Fibroblast of villous mesenchyme (primary cell): ENCODE measurements around the gene PABPN1L. TPM values are rescaled to one million over a fixed set of nuclear protein-coding genes. Genes with fewer than 3 reads are reported as not detected.

Source experiments
- DNase-seq: peaks from one replicate; pipeline ENCODE4 v3.0.0-alpha.2; 2010; ENCODE audit warnings: low read depth
- H3K4me3 ChIP-seq: 2 replicates; pipeline ENCODE4 v1.5.1; 2011; ENCODE audit warnings: low read depth, mild to moderate bottlenecking, low read length
- total RNA-seq: library from RNA; depleted of rRNA; stranded (reverse); fragments of >200 nt; gene quantifications from 2 replicates; pipeline ENCODE4 v1.2.3, GENCODE V29; 2012
- TF ChIP-seq, protein P1 (sequence below): IDR thresholded peaks from 2 replicates; pipeline ENCODE4 v1.5.1; 2012; ENCODE audit warnings: low read depth, mild to moderate bottlenecking, low read length; ENCODE audit not compliant: insufficient read depth

The PABPN1L gene, protein sequence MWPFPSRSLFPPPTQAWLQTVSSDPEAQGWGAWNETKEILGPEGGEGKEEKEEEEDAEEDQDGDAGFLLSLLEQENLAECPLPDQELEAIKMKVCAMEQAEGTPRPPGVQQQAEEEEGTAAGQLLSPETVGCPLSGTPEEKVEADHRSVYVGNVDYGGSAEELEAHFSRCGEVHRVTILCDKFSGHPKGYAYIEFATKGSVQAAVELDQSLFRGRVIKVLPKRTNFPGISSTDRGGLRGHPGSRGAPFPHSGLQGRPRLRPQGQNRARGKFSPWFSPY
- not detected in 2 replicates for total RNA-seq

DNA sequence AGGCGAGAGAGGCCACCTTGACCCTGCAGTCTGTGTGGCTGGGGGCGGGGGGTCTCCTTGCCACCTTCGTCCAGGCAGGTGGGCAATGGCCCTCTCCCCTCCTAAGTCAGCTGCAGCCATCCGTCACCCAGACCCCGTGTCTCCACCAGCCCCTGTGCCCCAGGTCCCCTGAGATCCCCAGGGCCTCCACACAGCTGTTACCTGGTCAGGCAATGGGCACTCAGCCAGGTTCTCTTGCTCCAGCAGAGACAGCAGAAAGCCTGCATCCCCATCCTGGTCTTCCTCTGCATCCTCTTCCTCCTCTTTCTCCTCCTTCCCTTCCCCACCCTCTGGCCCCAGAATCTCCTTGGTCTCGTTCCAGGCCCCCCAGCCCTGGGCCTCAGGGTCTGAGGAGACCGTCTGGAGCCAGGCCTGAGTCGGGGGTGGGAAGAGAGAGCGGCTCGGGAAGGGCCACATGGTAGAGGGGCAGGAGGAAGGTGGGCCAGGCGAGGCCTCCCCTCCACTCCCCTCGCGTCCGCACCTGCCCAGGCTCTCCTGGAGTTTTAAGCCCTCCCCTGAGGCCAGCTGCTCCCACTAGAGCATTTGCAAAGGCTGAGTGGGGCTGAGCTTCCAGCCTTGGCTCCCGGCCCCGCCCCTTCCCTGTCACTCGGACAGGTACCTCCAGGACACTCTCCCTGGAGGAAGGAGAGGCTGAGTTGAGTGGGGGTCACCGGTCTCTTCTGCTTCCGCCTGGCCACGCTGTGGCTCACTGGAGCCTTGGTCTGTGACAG, at the start of gene PABPN1L:
TSS of gene PABPN1L (minus strand) at position 510 of the 770 bp plus-strand sequence. CDS start at position 456, 54 bp downstream.
- DNase-seq, result no peak
- H3K4me3 ChIP-seq, result no peak within 1 kb of the TSS
- TF ChIP-seq, protein P1, sequence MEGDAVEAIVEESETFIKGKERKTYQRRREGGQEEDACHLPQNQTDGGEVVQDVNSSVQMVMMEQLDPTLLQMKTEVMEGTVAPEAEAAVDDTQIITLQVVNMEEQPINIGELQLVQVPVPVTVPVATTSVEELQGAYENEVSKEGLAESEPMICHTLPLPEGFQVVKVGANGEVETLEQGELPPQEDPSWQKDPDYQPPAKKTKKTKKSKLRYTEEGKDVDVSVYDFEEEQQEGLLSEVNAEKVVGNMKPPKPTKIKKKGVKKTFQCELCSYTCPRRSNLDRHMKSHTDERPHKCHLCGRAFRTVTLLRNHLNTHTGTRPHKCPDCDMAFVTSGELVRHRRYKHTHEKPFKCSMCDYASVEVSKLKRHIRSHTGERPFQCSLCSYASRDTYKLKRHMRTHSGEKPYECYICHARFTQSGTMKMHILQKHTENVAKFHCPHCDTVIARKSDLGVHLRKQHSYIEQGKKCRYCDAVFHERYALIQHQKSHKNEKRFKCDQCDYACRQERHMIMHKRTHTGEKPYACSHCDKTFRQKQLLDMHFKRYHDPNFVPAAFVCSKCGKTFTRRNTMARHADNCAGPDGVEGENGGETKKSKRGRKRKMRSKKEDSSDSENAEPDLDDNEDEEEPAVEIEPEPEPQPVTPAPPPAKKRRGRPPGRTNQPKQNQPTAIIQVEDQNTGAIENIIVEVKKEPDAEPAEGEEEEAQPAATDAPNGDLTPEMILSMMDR, result no peak

DNA sequence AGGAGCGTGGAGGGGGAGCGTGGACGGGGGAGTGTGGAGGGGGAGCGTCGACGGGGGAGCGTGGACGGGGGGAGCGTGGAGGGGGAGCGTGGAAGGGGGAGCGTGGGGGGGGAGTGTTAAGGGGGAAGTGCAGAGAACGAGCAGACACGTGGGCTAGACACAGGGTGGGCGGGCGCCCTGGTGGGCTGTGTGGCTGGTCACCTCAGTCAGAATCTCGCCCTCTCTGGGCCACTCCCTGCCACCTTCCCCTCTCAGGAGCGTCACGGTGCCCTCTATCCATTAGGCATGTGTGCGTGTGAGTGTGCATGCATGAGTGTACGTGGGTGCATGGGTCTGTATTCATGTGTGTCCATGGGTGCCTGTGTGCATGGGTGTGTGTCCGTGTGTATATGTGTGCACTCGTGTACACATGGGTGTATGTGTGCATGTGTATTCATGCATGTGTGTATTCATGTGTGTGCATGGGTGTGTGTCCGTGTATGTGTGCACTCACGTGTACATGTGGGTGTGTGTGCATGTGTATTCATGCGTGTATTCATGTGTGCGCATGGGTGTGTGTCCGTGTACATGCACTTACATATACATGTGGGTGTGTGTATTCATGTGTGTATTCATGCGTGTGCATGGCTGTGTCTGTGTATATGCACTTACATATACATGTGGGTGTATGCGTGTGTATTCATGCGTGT, 49.3 kb upstream of the PABPN1L start:
- H3K4me3 ChIP-seq, result no peak overlapping the region
- TF ChIP-seq, protein P1, result no peak
- DNase-seq, result no peak

DNA sequence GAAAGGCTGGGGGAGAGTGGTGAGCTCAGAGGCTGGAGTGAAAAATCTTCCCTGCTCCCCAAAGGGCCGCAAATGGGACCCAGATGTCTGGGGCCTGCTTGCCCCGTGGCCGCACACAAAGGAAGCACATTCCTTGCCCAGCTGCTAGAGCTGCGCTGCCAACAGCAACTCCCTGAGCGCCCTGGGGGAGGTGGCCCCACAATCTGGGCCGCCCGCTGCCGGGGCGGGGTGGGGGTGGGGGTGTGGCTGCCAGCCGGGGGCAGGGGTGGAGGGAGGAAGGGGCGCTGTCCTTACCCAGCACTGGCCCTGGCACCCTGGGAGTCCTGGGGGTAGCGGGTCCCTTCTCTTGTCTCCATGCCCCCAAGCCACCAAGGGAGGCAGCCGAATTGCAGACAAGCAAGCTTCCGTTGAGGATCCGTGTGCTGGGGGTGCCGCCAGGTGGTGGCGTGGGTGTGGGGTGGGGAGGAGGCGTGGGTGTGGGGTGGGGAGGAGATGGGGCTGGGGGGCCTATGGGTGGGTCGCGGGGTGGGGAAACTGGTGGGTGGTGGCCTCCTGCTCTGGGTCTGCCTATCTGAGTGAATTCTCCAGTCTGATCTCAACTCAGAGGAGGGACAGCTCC, 48.4 kb upstream of the PABPN1L start:
- H3K4me3 ChIP-seq, result no peak overlapping the region
- TF ChIP-seq, protein P1, result no peak
- DNase-seq, result peak; percentile 21

DNA sequence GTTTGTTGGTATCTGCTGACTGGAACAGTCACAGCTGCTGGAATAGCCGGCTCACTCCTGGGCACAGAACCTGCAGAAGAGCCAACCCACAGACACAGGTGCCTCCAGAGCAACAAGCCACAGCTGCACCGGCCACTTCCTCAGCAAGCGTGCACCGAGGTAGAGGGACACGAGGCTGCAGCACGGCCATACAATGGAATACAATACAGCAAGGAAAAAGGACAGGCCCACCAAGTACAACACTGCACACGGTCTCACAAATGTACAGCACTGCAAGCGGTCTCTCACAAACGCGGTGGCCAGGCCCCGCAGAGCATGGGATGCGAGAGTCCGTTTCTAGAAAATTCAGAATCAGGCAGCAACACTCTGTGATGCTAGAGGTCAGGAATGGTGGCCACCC, 47.4 kb upstream of the PABPN1L start:
- no peak overlapping the region for H3K4me3 ChIP-seq
- DNase-seq, result no peak
- TF ChIP-seq, protein P1, result no peak

DNA sequence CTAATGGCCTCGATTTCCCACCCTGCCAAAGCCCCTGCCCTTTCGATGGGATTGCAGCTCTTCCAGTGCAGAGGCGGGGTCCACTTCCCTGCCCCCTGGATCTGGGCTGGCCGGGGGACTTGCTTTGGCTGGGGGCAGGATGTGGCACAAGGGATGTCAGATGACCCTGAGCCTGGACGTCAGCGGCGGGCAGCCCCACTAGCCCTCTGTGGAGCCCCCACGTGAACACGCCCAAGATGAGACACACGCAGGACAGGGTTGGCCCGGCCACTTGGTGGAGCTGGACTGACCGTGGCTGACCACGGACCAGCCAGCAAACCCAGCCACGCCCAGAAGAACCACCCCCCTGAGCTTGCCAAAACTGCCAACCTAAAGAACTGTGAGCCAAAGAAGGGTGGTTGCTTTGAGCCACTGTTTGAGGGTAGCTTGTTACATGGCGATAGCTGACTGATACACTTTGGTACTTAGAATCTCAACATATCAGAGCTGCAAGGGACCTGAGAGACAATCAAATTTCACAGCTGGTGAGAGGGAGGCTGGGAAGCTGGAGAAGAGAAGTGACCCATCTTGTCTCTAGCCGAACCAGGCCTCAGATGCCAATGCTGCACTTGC, 46.6 kb upstream of the PABPN1L start:
- DNase-seq, result no peak
- no peak overlapping the region for H3K4me3 ChIP-seq
- TF ChIP-seq, protein P1, result no peak

DNA sequence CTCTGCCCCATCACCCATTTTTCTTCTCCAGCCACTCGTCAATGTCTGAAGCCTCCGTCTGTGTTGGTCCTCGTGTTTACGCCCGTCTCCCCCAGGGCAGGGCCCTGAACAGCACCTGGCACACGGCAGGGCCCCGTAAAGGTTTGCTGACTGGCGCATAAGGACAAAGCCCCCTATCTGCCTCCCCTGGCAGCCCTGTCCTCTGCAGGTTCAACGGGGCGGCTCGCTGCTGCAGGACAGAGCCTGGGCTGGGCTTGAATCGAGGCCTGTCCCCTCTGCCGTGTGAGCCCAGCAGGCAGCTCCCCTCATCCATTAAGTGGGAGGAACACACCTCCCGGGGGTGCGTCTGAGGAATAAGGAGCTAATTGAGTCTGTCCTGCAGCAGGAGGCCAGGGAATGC, 46.1 kb upstream of the PABPN1L start:
- no peak overlapping the region for H3K4me3 ChIP-seq
- no peak for DNase-seq
- TF ChIP-seq, protein P1, result no peak
